GM21423 (cell line): ENCODE data around the gene OTUD4.
A peak's percentile ranks its signal among the peaks of the same experiment; 100 is the strongest.
"Not testable (repeated sequence)": the region's sequence is repeated elsewhere in the genome, so short reads cannot be mapped to it uniquely, and the experiment has no call there.

Source experiments
- ATAC-seq: cut with Tn5 transposase; IDR thresholded peaks from one replicate; pipeline ENCODE4 v1.9.1; 2021; ENCODE audit warnings: mild to moderate bottlenecking, moderate library complexity; ENCODE audit not compliant: unreplicated experiment

The OTUD4 gene

DNA sequence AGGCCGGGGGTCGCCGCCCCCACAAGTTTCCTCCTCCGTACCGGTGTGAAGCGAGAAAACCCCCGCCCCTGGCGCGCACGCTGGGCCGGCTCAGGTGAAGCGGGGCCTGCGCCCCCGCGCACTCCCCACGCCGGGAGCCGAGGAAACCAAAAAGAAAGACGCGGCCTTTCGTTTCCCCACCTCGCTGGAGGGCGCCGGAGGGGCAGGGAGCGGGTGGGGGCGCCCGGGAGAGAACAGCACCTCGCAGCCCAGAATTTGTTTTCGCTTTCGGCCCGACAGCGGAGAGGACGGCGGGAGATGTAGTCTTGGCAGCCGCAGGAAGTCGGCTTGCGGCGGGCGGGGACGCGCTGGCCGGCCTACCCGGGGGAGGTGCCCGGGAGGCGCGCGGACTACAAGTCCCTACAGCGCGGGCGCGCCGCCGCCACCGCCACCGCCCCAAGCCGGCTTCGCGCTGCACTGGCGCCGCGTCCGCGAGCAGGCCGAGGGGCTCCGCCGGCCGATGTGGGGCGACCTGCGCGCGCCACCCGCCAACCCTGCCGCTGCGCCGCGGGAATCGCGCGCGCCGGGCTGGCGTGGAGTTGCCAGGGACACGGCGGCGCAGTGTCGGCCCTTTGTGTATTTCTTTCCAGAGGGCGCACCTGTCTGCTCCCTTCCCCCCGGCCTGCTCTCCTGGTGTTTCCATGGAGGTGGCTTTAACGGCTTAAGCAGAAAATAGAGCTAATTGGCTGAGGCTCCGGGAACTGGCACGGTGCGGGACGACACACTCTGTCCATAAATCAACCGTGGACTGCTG, at the start of gene OTUD4:
Gene OTUD4 (minus strand): TSS at position 292 of the 793 bp plus-strand sequence. CDS start 616 bp downstream, outside the sequence.
- ATAC-seq, result peak; percentile 80

DNA sequence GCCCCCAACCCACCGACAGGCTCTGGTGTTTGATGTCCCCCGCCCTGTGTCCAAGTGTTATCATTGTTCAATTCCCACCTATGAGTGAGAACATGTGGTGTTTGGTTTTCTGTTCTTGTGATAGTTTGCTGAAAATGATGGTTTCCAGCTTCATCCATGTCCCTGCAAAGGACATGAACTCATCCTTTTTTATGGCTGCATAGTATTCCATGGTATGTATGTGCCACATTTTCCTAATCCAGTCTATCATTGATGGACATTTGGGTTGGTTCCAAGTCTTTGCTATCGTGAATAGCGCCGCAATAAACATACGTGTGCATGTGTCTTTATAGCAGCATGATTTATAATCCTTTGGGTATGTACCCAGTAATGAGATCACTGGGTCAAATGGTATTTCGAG, 42.8 kb upstream of the OTUD4 start:
- ATAC-seq, result not testable (repeated sequence)

GRCh38 chr4:145221529-145221928, 41.1 kb upstream of the OTUD4 start:
- not testable (repeated sequence) for ATAC-seq

- ATAC-seq, result no peak
Measured at GRCh38 chr4:145219090-145219489, 38.7 kb upstream of the OTUD4 start.

GRCh38 chr4:145218251-145218650, 37.9 kb upstream of the OTUD4 start:
- ATAC-seq, result peak; percentile 95

DNA sequence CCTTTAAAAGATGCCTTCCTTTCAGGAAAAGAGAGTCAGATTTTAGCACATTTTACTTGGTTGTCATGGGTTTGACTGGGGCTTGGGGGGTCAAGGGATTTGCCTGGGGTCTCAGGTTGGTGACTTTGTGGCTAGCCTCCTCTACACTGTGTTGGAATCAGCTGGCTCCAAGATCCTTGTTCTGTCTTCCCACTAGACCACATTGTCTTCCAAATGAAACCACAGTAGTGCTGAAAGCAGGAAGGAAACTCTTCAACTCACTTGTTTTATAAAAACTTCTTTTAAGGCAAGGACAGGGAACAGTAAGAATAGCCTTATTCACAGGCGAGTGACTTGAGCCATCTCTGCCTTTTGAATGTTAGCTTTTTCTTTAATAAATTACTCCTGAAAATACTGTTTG, 37.0 kb upstream of the OTUD4 start:
- no peak for ATAC-seq

- ATAC-seq, result no peak
Measured at GRCh38 chr4:145216535-145216934, 36.1 kb upstream of the OTUD4 start.

- ATAC-seq, result no peak
Measured at GRCh38 chr4:145213245-145213644, 32.9 kb upstream of the OTUD4 start.

- ATAC-seq, result no peak
Measured at GRCh38 chr4:145207934-145208333, 27.5 kb upstream of the OTUD4 start.

GRCh38 chr4:145203410-145203809, 23.0 kb upstream of the OTUD4 start:
- ATAC-seq, result no peak

- no peak for ATAC-seq
Measured at GRCh38 chr4:145200366-145200765, 20.0 kb upstream of the OTUD4 start.

DNA sequence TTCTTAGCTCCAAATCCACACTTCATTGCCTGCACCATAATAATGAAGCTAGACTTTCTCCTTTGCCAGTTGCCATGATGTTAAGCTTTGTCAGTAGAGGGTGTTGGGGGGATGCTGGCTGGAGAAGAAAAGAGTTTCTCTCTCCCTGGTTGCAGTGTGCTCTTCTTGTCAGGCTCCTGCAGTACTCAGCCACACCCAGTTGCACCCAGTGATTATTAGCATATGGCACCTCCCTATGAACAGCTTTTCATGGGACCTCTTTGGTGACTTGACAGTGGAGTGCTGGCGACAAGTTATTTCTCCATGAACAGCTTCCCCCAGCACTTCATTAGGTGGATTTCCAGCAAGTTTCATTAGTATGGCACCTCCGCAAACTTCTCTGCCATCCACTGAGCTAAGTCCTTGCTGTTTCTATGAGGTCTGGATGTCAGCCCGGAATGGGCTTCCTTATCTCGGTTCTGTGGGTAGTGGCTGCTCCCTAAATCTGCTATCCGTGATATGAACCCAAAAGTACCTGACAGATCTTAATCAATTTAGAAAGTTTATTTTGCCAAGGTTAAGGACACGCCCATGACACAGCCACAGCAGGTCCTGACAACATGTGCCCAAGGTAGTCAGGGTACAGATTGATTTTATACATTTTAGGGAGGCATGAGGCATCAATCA, 18.8 kb upstream of the OTUD4 start:
- ATAC-seq, result no peak

- ATAC-seq, result no peak
Measured at GRCh38 chr4:145196747-145197146, 16.4 kb upstream of the OTUD4 start.

DNA sequence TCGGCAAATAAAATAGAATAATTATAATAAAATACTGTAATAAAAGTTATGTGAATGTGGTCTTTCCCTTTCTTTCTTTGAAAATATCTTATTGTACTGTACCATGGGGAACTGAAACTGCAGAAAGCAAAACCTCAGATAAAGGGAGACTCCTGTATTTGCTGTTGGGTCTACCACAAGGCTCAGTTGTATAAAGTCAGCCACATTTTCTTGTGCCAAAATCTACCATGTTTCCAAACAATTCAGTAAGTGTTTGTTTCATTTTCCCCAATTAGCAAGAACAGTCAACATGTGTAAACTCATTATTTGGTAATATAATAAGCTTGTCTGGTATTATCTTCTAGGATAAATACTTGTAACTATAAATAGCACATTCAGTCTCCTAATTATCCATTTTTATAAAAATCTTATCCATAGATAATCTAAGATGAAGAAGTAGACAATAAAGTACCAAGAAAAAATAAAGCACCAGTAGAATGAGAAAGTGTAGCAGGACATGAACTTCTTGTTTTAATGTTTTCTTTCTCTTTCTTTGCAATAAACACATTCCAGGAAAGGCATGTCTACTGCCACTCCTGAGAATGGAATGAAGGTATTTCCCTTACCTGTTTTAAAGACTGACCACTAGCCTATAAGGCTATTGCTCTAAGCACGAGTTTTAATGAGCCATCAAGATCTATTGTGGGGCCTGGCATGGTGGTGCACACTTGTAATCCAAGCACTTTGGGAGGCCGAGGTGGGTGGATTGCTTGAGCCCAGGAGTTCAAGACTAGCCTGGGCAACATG, 15.0 kb upstream of the OTUD4 start:
- ATAC-seq, result peak; percentile 85

DNA sequence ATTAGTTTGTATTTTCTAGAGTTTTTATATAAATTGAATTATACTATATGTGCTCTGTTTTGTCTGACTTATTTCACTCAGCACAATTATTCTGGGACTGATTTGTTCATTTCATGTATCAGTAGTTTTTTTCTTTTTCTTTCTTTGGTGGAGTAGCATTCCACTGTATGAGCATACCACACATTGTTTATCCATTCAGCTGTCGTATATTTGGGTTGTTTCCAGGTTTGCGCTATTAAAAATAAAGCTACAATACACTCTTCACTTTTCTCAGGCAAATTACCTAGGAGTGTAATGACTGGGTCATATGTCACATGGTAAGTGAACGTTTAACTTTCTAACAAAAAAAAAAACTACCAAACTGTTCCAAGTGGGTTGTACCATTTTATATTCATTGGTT, 9.6 kb upstream of the OTUD4 start:
- no peak for ATAC-seq

DNA sequence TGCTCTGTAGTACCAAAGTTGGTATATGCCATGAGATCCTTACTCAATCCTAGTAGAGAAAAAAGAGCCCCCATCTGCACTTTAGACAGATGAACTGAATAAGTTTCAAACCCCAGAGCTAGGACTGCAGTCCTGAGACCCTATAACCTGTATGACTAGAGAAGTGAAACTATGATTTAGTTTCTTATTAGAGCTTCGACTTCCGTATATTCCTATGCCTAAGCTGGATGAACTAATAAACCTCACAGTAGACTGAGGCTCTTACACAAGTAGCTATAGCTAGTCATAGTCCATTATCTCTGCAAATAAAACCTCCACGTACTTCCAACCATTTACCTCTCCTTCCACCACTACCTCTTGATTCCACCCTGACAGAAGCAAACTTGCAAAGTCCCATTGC, 6.3 kb upstream of the OTUD4 start:
- peak; percentile 88 for ATAC-seq

DNA sequence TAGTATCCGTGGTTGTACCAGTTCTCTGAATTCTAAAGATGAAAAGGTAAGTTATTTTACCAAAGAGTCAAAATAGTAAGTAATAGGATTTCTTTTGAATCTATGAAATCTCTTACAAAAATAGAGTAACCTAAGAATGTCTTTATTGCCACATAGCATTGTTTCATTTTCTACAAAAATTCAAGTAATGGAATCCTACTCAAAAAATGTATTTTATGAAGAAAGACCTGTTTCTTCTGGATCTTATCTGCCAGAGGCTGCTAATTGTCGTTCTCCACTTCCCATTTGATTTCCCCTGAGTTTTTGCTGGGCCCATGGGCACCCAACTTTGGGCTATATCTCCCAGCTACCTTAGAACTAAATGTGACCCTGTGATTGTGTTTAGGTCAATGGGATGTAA, 3.2 kb upstream of the OTUD4 start:
- no peak for ATAC-seq

DNA sequence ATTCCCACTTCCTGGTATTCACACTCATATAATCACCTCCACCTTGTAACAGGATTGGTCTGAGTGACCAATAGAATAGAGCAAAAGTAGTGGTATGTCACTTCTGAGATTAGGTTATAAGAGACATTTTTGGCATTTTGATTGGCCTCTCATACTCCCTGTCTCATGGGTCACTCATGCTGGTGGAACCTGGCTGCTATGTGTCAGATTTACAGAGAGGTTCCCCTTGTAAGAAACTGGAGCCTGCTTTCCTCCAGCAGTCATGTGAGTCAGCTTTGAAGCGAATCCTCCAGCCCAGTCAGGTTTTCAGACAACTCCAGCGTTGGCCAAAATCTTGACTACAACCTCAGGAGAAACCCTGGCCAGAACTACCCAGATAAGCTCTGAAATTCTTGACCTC, 2.6 kb upstream of the OTUD4 start:
- no peak for ATAC-seq

DNA sequence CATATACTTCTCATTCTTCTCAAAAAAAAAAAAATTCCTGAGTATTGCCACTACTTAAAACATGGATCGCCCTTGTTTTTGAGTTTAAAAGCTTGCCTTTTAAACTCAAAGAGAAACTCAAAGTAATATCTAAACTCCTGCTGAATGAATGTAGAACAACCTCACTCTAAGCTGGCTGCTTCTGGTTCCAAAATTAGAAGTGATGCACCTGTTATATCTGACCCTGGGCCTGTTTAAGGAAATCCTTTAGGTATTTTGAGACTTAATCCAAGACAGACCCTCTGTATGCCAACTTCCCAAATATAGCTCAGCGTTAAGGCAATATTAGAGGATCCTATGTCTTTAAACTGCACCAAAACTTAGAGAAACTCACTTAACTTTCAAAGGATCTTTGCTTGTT, 1.8 kb upstream of the OTUD4 start:
- no peak for ATAC-seq

- no peak for ATAC-seq
Measured at GRCh38 chr4:145181091-145181501, 707 bp upstream of the OTUD4 start.

DNA sequence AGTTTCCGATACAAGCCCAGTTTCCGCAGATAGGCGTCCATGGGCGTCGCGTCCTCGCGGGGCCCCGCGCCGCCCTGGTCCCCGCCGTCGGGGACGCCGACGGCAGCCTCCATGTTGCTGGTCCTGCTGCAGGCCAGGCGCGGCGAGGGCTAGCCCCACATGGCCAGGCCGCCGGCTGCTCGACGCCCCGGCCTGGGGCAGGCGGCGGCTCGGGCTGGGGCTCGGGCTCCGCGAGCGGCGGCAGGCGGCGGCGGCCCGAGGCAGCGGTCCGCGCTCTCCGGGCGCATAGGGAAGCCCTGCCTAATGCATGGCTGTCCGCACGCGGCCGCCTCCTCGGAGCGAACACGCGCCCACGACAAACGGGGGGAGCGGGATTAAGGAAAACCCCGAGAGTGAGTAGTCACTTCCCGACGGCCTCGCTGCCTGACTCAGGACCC, 510 bp downstream of the OTUD4 start:
- ATAC-seq, result peak; percentile 14
